ENCODE data around the gene ZNF630. TPM values are rescaled to one million over a fixed set of nuclear protein-coding genes. Genes with fewer than 3 reads are reported as not detected.

Gene ZNF630
- total and polyA plus RNA-seq, 9 of the 15 experiments (the other 6 are each of a cell fraction or from before 2014, with no cell fraction given), result 0.06 to 1.1 (median 0.34) TPM

GRCh38 chrX:48068096-48068887 is 3.1 kb downstream of the ZNF630 start (continued):
- no peak for TF ChIP-seq ZBTB12 (CRISPR knock-in tag; IDR thresholded peaks at IDR 0.05)
- TF ChIP-seq SMC3 (conservative IDR thresholded peaks at IDR 0.05; ENCODE audit: insufficient read depth, low read depth, low read length), result no peak
- TF ChIP-seq SRSF7 (optimal IDR thresholded peaks at IDR 0.05; ENCODE audit: low read depth, low read length), result no peak
- TF ChIP-seq ZNF512 (tag; IDR thresholded peaks at IDR 0.05), result peak; percentile 83
- TF ChIP-seq NFIC (IDR thresholded peaks at IDR 0.05), result peak; percentile 83

GRCh38 chrX:48064261-48064660 is 7.2 kb downstream of the ZNF630 start:
- Histone ChIP-seq H3K9ac (ENCODE audit: insufficient read depth in 1 of 2, low read depth in 2 of 2, low read length in 2 of 2) (no peak overlapping the region), H3K9me1 (ENCODE audit: control insufficient read depth, insufficient read depth, low read length) (no peaks in the 10 kb centered on the region), H3K9me3 (replicated peaks; ENCODE audit: control insufficient read depth, insufficient read depth, low read depth, low read length) (no peaks in the 10 kb centered on the region), H3K79me2 (ENCODE audit: control insufficient read depth, insufficient read depth, low read length) (no peaks in the 10 kb centered on the region), H3K36me3 (ENCODE audit: control insufficient read depth, insufficient read depth, low read length) (no peaks in the 10 kb centered on the region), H3K4me1 (replicated peaks in 1 of 2; ENCODE audit: control insufficient read depth in 2 of 2, insufficient read depth in 2 of 2, low read length in 2 of 2) (no peaks in the 10 kb centered on the region), H4K20me1 (replicated peaks; ENCODE audit: control insufficient read depth, insufficient read depth, low read length) (no peaks in the 10 kb centered on the region), H3K27ac (ENCODE audit: extremely low read depth, low read depth, low read length) (no peak overlapping the region), H2AFZ (ENCODE audit: low read depth, low read length) (no peak overlapping the region), H3K4me3 (no peak overlapping the region), H3K27me3 (ENCODE audit: control insufficient read depth in 2 of 2, insufficient read depth in 2 of 2, low read length in 2 of 2) (no peaks in the 10 kb centered on the region), H3K4me2 (ENCODE audit: insufficient read depth, low read length) (no peak overlapping the region)
- no peak for TF ChIP-seq EWSR1 (IDR thresholded peaks at IDR 0.05; ENCODE audit: borderline replicate concordance, low read depth, partially characterized antibody)
- CTCF ChIA-PET (ENCODE audit: low intra/inter-chr PET ratio), result no interaction called here
- POLR2A ChIA-PET, result no interaction called here
- WGBS (ENCODE audit: insufficient coverage, low coverage, missing lambda C conversion rate), result 6% methylated on average over 4 of the region's 4 CpGs
- DNase-seq (ENCODE audit: extremely low read depth in 1 of 4, low spot score in 3 of 4), result no peak
- in situ Hi-C loops (cut with MboI) (no loop called here), intact Hi-C loops (cut with micrococcal nuclease) (no loop called here)
- no peak for ATAC-seq
- no TSS peak for BruUV-seq (replicated peaks)
- no peak for FAIRE-seq

Data from K562 (cell line).